OCI-LY7 (cell line): ENCODE measurements around the gene FERMT2. TPM values are rescaled to one million over a fixed set of nuclear protein-coding genes. Genes with fewer than 3 reads are reported as not detected.

ENCODE experiments used
- BruUV-seq: library from RNA; stranded (reverse); fragments of 400-500 nt; replicated peaks from 2 replicates; lab custom pipeline; 2021; lab: Mats Ljungman, UMichigan
- CTCF ChIA-PET: fragments of 300-600 bp; sonication (Branson Sonifier 250); formaldehyde crosslinking; loops from one replicate; lab custom pipeline; 2022; ENCODE audit warnings: antibody characterized with exemption; ENCODE audit not compliant: unreplicated experiment; lab: Charles Lee
- POLR2A ChIA-PET: fragments of 300-600 bp; sonication (Branson Sonifier 250); formaldehyde crosslinking; loops from one replicate; lab custom pipeline; 2022; ENCODE audit warnings: antibody characterized with exemption; lab: Charles Lee
- DNase-seq: peaks from one replicate; pipeline ENCODE4 v3.0.0-alpha.2; 2015; ENCODE audit warnings: low spot score
- H2AFZ ChIP-seq: fragments of 200-600 bp; sonication (generic), shearing (Covaris generic); 2 replicates; pipeline ENCODE4 v1.6.1; 2014; ENCODE audit warnings: mild to moderate bottlenecking, antibody characterized with exemption, low read length, moderate library complexity
- H3K27ac ChIP-seq: fragments of 200-600 bp; sonication (generic); 2 replicates; pipeline ENCODE4 v1.5.1; 2014; ENCODE audit warnings: mixed run types, low read depth, mild to moderate bottlenecking, moderate library complexity, low read length, inconsistent platforms; ENCODE audit not compliant: poor library complexity, severe bottlenecking
- H3K36me3 ChIP-seq: fragments of 200-600 bp; sonication (generic); 2 replicates; pipeline ENCODE4 v1.6.1; 2014; ENCODE audit warnings: mild to moderate bottlenecking, antibody characterized with exemption, low read length, moderate library complexity, mixed read lengths; ENCODE audit not compliant: insufficient read depth
- H3K4me1 ChIP-seq: fragments of 200-600 bp; sonication (generic); 2 replicates; pipeline ENCODE4 v1.5.1; 2014; ENCODE audit warnings: mild to moderate bottlenecking, low read length; ENCODE audit not compliant: insufficient read depth, poor library complexity, severe bottlenecking
- H3K4me2 ChIP-seq: fragments of 200-600 bp; sonication (generic); 2 replicates; pipeline ENCODE4 v1.6.1; 2014; ENCODE audit warnings: mild to moderate bottlenecking, low read length
- H3K4me3 ChIP-seq: fragments of 200-600 bp; sonication (generic); 2 replicates; pipeline ENCODE4 v1.5.1; 2014; ENCODE audit warnings: mild to moderate bottlenecking, low read depth, low read length; ENCODE audit not compliant: poor library complexity, severe bottlenecking
- H3K79me2 ChIP-seq: fragments of 200-600 bp; sonication (generic); 2 replicates; pipeline ENCODE4 v1.6.1; 2016; ENCODE audit warnings: low read depth, mild to moderate bottlenecking, low read length, moderate library complexity, mixed read lengths; ENCODE audit not compliant: insufficient read depth
- H3K9me2 ChIP-seq: fragments of 200-600 bp; sonication (generic); 2 replicates; pipeline ENCODE4 v1.6.1; 2016; ENCODE audit warnings: mild to moderate bottlenecking, low read length, mixed read lengths; ENCODE audit not compliant: insufficient read depth
- H3K9me3 ChIP-seq: fragments of 200-600 bp; sonication (generic); 2 replicates; pipeline ENCODE4 v1.6.1; 2014; ENCODE audit warnings: mild to moderate bottlenecking, mixed run types, low read length, mixed read lengths
- H4K20me1 ChIP-seq: fragments of 200-600 bp; sonication (generic); 2 replicates; pipeline ENCODE4 v1.6.1; 2014; ENCODE audit warnings: mild to moderate bottlenecking, antibody characterized with exemption, low read length, moderate library complexity, mixed read lengths; ENCODE audit not compliant: insufficient read depth
- CTCF ChIP-seq: fragments of 200-600 bp; sonication (generic); conservative IDR thresholded peaks from 2 replicates; pipeline ENCODE4 v1.5.1; 2014; ENCODE audit warnings: mild to moderate bottlenecking, antibody characterized with exemption, low read length, moderate library complexity, mixed read lengths
- EZH2phosphoT487 ChIP-seq: fragments of 200-600 bp; sonication (generic); IDR thresholded peaks from 2 replicates; pipeline ENCODE4 v1.6.1; 2018; ENCODE audit warnings: low read depth, borderline replicate concordance, mild to moderate bottlenecking, mixed run types, antibody characterized with exemption, low read length, moderate library complexity, mixed read lengths
- intact Hi-C: fragments of 100-400 bp; cut with micrococcal nuclease; formaldehyde crosslinking; loops from one replicate; pipeline ENCODE4 v1.10.0; 2022; ENCODE audit not compliant: unreplicated experiment
- total RNA-seq, 2 experiments: library from RNA; depleted of rRNA in 1 of 2; stranded (reverse); fragments of >200 nt in 1 of 2; shearing (Covaris generic) in 1 of 2; gene quantifications; 2 replicates each; pipeline ENCODE4 v1.2.3, GENCODE V29; 2014 to 2022

The FERMT2 gene
- total RNA-seq, 2 experiments from 2014 or later: not detected

DNA sequence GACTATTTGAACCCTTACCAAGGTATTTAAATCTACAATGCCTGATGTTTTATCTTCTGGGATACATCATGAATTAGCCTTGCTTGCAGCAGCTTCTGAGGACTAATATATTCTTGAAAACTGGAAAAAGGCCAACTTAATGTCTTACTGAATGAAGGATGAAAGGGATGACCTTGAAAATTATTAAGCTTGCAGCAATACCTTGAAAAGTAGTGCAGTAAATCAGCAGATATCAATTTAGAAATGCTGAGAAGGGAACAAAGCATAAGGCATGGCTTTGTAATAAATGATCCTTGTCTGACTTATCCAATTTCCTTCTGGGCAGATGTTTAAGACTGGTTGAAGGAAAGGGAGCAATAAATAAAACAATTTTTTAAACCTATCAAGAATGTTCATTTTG, 37.3 kb upstream of the FERMT2 start:
- Histone ChIP-seq H3K36me3 (no peaks in the 10 kb centered on the region), H3K9me2 (no peaks in the 10 kb centered on the region), H2AFZ (no peak overlapping the region), H4K20me1 (no peaks in the 10 kb centered on the region), H3K4me3 (no peak overlapping the region), H3K79me2 (no peaks in the 10 kb centered on the region), H3K27ac (no peak overlapping the region), H3K4me1 (no peaks in the 10 kb centered on the region), H3K4me2 (no peak overlapping the region), H3K9me3 (no peaks in the 10 kb centered on the region)
- BruUV-seq: no TSS peak
- POLR2A ChIA-PET: interaction anchor here (1.0 kb wide), 1 partner anchor 9 kb away, joined by 5 read pairs; no protein-coding TSS in a partner anchor
- TF ChIP-seq CTCF (no peak), EZH2phosphoT487 (no peak)
- CTCF ChIA-PET: no interaction called here
- intact Hi-C loops: no loop called here
- no peak for DNase-seq

- H2AFZ ChIP-seq: no peak overlapping the region
- no peaks in the 10 kb centered on the region for H3K4me1 ChIP-seq
- H3K9me2 ChIP-seq: no peaks in the 10 kb centered on the region
- BruUV-seq: no TSS peak
- no peak for DNase-seq
- TF ChIP-seq CTCF: no peak
- no peak for TF ChIP-seq EZH2phosphoT487
- ChIA-PET POLR2A (interaction anchor here (1.0 kb wide), 1 partner anchor 9 kb away, joined by 5 read pairs; no protein-coding TSS in a partner anchor), CTCF (no interaction called here)
- no peaks in the 10 kb centered on the region for H4K20me1 ChIP-seq
- no peak overlapping the region for H3K27ac ChIP-seq
- H3K36me3 ChIP-seq: no peaks in the 10 kb centered on the region
- H3K79me2 ChIP-seq: no peaks in the 10 kb centered on the region
- no peak overlapping the region for H3K4me3 ChIP-seq
- H3K9me3 ChIP-seq: no peaks in the 10 kb centered on the region
- H3K4me2 ChIP-seq: no peak overlapping the region
- intact Hi-C loops: no loop called here
Observed at GRCh38 chr14:52987514-52987913, 36.7 kb upstream of the FERMT2 start.

DNA sequence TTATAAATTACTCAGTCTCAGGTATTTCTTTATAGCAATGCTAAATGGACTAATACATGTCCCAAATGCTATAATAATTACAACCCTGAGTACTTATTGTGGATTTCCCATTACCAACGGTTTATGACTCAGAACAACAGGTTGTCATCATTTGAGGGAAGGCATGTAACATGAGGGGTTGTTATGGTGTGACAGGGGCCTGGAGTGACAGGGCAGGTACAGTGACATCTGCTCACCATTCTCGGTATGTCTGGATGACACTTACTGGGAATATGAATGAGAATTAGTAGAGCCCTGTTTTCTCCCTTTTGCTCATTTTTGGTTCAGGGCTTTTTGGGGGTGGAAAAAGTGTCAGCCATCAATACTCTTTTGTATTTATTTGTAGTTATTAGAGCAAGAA, 36.2 kb upstream of the FERMT2 start:
- no TSS peak for BruUV-seq
- TF ChIP-seq CTCF (no peak), EZH2phosphoT487 (no peak)
- Histone ChIP-seq H3K4me2 (no peak overlapping the region), H3K36me3 (no peaks in the 10 kb centered on the region), H2AFZ (no peak overlapping the region), H3K4me3 (no peak overlapping the region), H3K27ac (no peak overlapping the region), H3K9me2 (no peaks in the 10 kb centered on the region), H3K79me2 (no peaks in the 10 kb centered on the region), H4K20me1 (no peaks in the 10 kb centered on the region), H3K9me3 (no peaks in the 10 kb centered on the region), H3K4me1 (no peaks in the 10 kb centered on the region)
- POLR2A ChIA-PET: no interaction called here
- intact Hi-C loops: no loop called here
- CTCF ChIA-PET: no interaction called here
- no peak for DNase-seq
